HCT116 (cell line): ENCODE results near the gene ESPN. TPM values are rescaled to one million over a fixed set of nuclear protein-coding genes. Genes with fewer than 3 reads are reported as not detected.

ENCODE experiments used
- ATAC-seq: fragments of 200-7000 bp; cut with Tn5 transposase; 2 replicates; pipeline ENCODE4 v1.9.1; 2020; ENCODE audit warnings: mild to moderate bottlenecking, moderate library complexity
- BruUV-seq: library from RNA; stranded (reverse); fragments of 400-500 nt; replicated peaks from 2 replicates; lab custom pipeline; 2021; lab: Mats Ljungman, UMichigan
- CTCF ChIA-PET: fragments of 300-600 bp; sonication (Branson Sonifier 250); formaldehyde crosslinking; loops from one replicate; lab custom pipeline; 2021; ENCODE audit warnings: antibody characterized with exemption; lab: Charles Lee
- POLR2A ChIA-PET: fragments of 300-600, 350-600 bp; sonication (Branson Sonifier 250); formaldehyde crosslinking; loops from one replicate; lab custom pipeline; 2021; ENCODE audit warnings: antibody characterized with exemption; lab: Charles Lee
- RAD21 ChIA-PET, 2 experiments: fragments of 300-600 bp; sonication (Branson Sonifier 250); formaldehyde crosslinking; loops; one replicate each; lab custom pipeline; 2023; ENCODE audit warnings: low total read pairs in 2 of 2; ENCODE audit not compliant: uncharacterized antibody in 2 of 2, unreplicated experiment in 2 of 2, low non-redundant PET in 1 of 2; lab: Charles Lee
- DNase-seq: peaks from one replicate; pipeline ENCODE4 v3.0.0-alpha.2; 2010; ENCODE audit warnings: low read depth, low spot score
- H2AFZ ChIP-seq: fragments of 200-600 bp; shearing (Covaris generic), sonication (generic); 2 replicates; pipeline ENCODE4 v1.6.1; 2017; ENCODE audit warnings: low read depth, mixed run types, mixed read lengths, antibody characterized with exemption, low read length; ENCODE audit not compliant: poor library complexity, severe bottlenecking
- H3K27ac ChIP-seq: 2 replicates; pipeline ENCODE4 v1.5.1; 2012; ENCODE audit warnings: low read depth, low read length
- H3K27me3 ChIP-seq: fragments of 200-600 bp; sonication (generic); 2 replicates; pipeline ENCODE4 v1.6.1; 2016; ENCODE audit warnings: mixed run types, low read length, mixed read lengths; ENCODE audit not compliant: insufficient read depth
- H3K36me3 ChIP-seq, 2 experiments: fragments of 200-500 bp in 1 of 2; fragments of 200-600 bp in 1 of 2; sonication (Bioruptor generic) in 1 of 2; sonication (generic) in 1 of 2; 2 replicates each; pipeline versions ENCODE4 v1.5.1 to v1.6.1; 2014 to 2016; ENCODE audit warnings: low read length in 2 of 2, inconsistent platforms in 1 of 2, mixed read lengths in 1 of 2, mixed run types in 1 of 2; ENCODE audit not compliant: insufficient read depth in 2 of 2, control insufficient read depth in 1 of 2
- H3K4me1 ChIP-seq, 2 experiments: fragments of 200-600 bp in 1 of 2; sonication (generic) in 1 of 2; 2 replicates each; pipeline versions ENCODE4 v1.5.1 to v1.6.1; 2012 to 2017; ENCODE audit warnings: low read length in 2 of 2, inconsistent platforms in 1 of 2, mild to moderate bottlenecking in 1 of 2, mixed read lengths in 1 of 2, mixed run types in 1 of 2, moderate library complexity in 1 of 2; ENCODE audit not compliant: insufficient read depth in 2 of 2, control insufficient read depth in 1 of 2
- H3K4me2 ChIP-seq: fragments of 200-600 bp; sonication (generic); 2 replicates; pipeline ENCODE4 v1.6.1; 2017; ENCODE audit warnings: mixed run types, low read length, mixed read lengths
- H3K4me3 ChIP-seq, 2 experiments: fragments of 200-600 bp in 1 of 2; sonication (generic) in 1 of 2; replicated peaks in 1 of 2; 2 replicates each; pipeline ENCODE4 v1.5.1; 2011 to 2016; ENCODE audit warnings: low read length in 2 of 2, control low read depth in 1 of 2, low read depth in 1 of 2, mild to moderate bottlenecking in 1 of 2, mixed read lengths in 1 of 2, mixed run types in 1 of 2
- H3K79me2 ChIP-seq: fragments of 200-600 bp; sonication (generic); 2 replicates; pipeline ENCODE4 v1.6.1; 2017; ENCODE audit warnings: mild to moderate bottlenecking, mixed run types, low read length, moderate library complexity, mixed read lengths; ENCODE audit not compliant: insufficient read depth
- H3K9ac ChIP-seq: fragments of 200-600 bp; sonication (generic); 2 replicates; pipeline ENCODE4 v1.6.1; 2016; ENCODE audit warnings: low read length, mixed read lengths
- H3K9me2 ChIP-seq: fragments of 200-600 bp; sonication (generic), shearing (Covaris generic); 2 replicates; pipeline ENCODE4 v1.6.1; 2017; ENCODE audit warnings: mixed run types, mild to moderate bottlenecking, moderate library complexity; ENCODE audit not compliant: insufficient read depth
- H3K9me3 ChIP-seq, 2 experiments: fragments of 200-500 bp in 1 of 2; fragments of 200-600 bp in 1 of 2; sonication (Bioruptor generic) in 1 of 2; sonication (generic) in 1 of 2; 2 replicates each; pipeline ENCODE4 v1.6.1; 2014 to 2017; ENCODE audit warnings: low read length in 2 of 2, mixed read lengths in 2 of 2, inconsistent platforms in 1 of 2, low read depth in 1 of 2, mild to moderate bottlenecking in 1 of 2, mixed run types in 1 of 2, moderate library complexity in 1 of 2; ENCODE audit not compliant: control insufficient read depth in 1 of 2, insufficient read depth in 1 of 2
- H4K20me1 ChIP-seq: fragments of 200-600 bp; sonication (generic), shearing (Covaris generic); 2 replicates; pipeline ENCODE4 v1.6.1; 2017; ENCODE audit warnings: mixed run types, mild to moderate bottlenecking, moderate library complexity; ENCODE audit not compliant: insufficient read depth
- POLR2AphosphoS5 ChIP-seq: IDR thresholded peaks from 2 replicates; pipeline ENCODE4 v1.6.1; 2011; ENCODE audit warnings: mild to moderate bottlenecking, low read depth, low read length, moderate library complexity
- SRF ChIP-seq: IDR thresholded peaks from 2 replicates; pipeline ENCODE4 v1.6.1; 2012; ENCODE audit warnings: low read depth
- YY1 ChIP-seq: IDR thresholded peaks from 2 replicates; pipeline ENCODE4 v1.6.1; 2011; ENCODE audit warnings: low read length, low read depth, moderate library complexity, mild to moderate bottlenecking; ENCODE audit not compliant: insufficient replicate concordance; ENCODE audit errors: extremely low read depth
- ZNF274 ChIP-seq: fragments of 200-500 bp; sonication (Bioruptor generic); IDR thresholded peaks from 2 replicates; pipeline ENCODE4 v1.6.1; 2014; ENCODE audit warnings: mild to moderate bottlenecking, low read depth, low read length, inconsistent platforms
- intact Hi-C: fragments of 100-400 bp; cut with micrococcal nuclease; formaldehyde crosslinking; loops from 2 replicates; pipeline ENCODE4 v1.10.0; 2022
- total RNA-seq: library from RNA; stranded (reverse); gene quantifications from one replicate; pipeline ENCODE4 v1.2.1, GENCODE V29; 2021; ENCODE audit not compliant: unreplicated experiment
- TF ChIP-seq, protein P1 (sequence below): IDR thresholded peaks from 2 replicates; pipeline ENCODE4 v1.6.1; 2012
- TF ChIP-seq, protein P2 (sequence below), 3 experiments: fragments of 200-600 bp in 1 of 3; sonication (generic) in 1 of 3; IDR thresholded peaks in 2 of 3; conservative IDR thresholded peaks in 1 of 3; 2 replicates each; pipeline ENCODE4 v1.5.1; 2012 to 2017; ENCODE audit warnings: low read depth in 2 of 3, low read length in 2 of 3, antibody characterized with exemption in 1 of 3, borderline replicate concordance in 1 of 3, control low read depth in 1 of 3, mild to moderate bottlenecking in 1 of 3, mixed read lengths in 1 of 3, mixed run types in 1 of 3, moderate library complexity in 1 of 3; ENCODE audit not compliant: insufficient read depth in 1 of 3

Gene ESPN
- total RNA-seq, 1 experiment from 2014 or later = 114 TPM

DNA sequence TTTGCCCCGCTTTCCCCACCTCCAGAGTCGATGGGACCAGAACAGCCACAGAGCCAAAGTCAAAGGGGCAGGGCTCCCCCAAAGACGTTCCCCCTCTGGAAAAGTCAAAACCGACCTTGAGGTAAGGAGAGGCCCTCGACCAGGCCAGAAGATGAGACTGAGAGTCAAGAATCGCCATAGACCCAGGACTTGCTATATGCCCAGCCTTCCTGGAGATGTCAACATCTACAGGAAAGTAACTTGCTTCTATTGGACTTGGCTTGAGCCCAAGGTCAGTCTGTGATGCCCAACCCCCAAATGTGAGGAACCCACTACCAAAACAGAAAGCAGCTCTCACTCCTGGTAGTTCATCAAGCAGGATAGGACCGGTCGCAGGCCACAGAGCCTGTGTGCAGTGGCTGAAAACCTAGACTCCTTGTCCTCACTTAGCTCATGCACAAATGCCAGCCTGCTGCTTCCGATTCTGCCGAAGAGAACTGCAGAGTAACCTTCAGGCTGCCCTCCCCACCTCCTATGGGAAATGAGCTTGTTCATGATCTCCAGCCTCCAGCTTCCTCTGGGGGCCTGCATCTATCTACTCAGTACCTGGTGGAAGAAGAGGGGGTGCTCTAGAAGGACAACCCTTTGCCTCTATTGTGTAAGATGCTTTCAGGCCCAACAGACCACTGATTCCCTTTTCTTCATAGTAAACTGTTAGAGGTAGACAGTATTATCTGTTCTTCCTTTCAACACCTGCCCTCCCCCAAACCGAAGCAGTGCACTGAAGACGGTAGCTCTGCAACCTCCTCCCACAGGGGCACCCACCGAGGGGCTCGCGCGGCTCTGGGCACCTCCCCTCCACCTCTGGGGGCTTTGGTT is 32.4 kb upstream of the ESPN start:
- CTCF ChIA-PET = interaction anchor here (0.9 to 1.0 kb wide), 2 partner anchors 29 to 145 kb away, joined by 3 to 4 read pairs; no protein-coding TSS in a partner anchor
- POLR2A ChIA-PET = interaction anchor here (0.7 to 2.2 kb wide), 4 partner anchors 22 to 154 kb away, joined by 3 to 5 read pairs (median 3); no protein-coding TSS in a partner anchor
- RAD21 ChIA-PET = no interaction called here
- no peaks in the 10 kb centered on the region for H3K9me3 ChIP-seq
- peak overlapping the region; percentile 93 for H3K9ac ChIP-seq
- H3K4me2 ChIP-seq = peak overlapping the region; percentile 99
- H4K20me1 ChIP-seq = no peaks in the 10 kb centered on the region
- peak overlapping the region; percentile 55 for H3K27ac ChIP-seq
- no peak for TF ChIP-seq YY1
- no peak for TF ChIP-seq SRF
- no peak for TF ChIP-seq POLR2AphosphoS5
- TF ChIP-seq, protein P1, sequence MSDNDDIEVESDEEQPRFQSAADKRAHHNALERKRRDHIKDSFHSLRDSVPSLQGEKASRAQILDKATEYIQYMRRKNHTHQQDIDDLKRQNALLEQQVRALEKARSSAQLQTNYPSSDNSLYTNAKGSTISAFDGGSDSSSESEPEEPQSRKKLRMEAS = no peak
- TF ChIP-seq, protein P2, sequence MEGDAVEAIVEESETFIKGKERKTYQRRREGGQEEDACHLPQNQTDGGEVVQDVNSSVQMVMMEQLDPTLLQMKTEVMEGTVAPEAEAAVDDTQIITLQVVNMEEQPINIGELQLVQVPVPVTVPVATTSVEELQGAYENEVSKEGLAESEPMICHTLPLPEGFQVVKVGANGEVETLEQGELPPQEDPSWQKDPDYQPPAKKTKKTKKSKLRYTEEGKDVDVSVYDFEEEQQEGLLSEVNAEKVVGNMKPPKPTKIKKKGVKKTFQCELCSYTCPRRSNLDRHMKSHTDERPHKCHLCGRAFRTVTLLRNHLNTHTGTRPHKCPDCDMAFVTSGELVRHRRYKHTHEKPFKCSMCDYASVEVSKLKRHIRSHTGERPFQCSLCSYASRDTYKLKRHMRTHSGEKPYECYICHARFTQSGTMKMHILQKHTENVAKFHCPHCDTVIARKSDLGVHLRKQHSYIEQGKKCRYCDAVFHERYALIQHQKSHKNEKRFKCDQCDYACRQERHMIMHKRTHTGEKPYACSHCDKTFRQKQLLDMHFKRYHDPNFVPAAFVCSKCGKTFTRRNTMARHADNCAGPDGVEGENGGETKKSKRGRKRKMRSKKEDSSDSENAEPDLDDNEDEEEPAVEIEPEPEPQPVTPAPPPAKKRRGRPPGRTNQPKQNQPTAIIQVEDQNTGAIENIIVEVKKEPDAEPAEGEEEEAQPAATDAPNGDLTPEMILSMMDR (IDR thresholded peaks at IDR 0.05 in 2 of 3, conservative IDR thresholded peaks at IDR 0.05 in 1 of 3; ENCODE audit: borderline replicate concordance in 1 of 3, insufficient read depth in 1 of 3, low read depth in 2 of 3, low read length in 2 of 3) = no peak
- TF ChIP-seq ZNF274 = no peak
- H3K4me1 ChIP-seq = peaks cover 20 to 52% of the 10 kb centered on the region in 2 experiments
- H3K27me3 ChIP-seq = no peaks in the 10 kb centered on the region
- DNase-seq = no peak
- TSS peak; percentile 57 for BruUV-seq
- peak overlapping the region; percentile 79 to 96 for H3K4me3 ChIP-seq
- H3K9me2 ChIP-seq = no peaks in the 10 kb centered on the region
- no peak overlapping the region for H2AFZ ChIP-seq
- H3K79me2 ChIP-seq = peaks cover 56% of the 10 kb centered on the region
- intact Hi-C loops = no loop called here
- H3K36me3 ChIP-seq = no peaks in the 10 kb centered on the region
- no peak for ATAC-seq
